ENCODE results near the gene JPH4.

GRCh38 chr14:23627961-23628360 is 49.4 kb upstream of the JPH4 start:
- TF ChIP-seq CTCF (IDR thresholded peaks at IDR 0.05), result no peak
- no peak for TF ChIP-seq POLR2A (IDR thresholded peaks at IDR 0.05)

Data from body of pancreas (tissue), 4 donors.